Skeletal muscle tissue (tissue), 4 donors: Measurements from ENCODE around the gene ZDHHC9. TPM values are rescaled to one million over a fixed set of nuclear protein-coding genes. Genes with fewer than 3 reads are reported as not detected.

Experiments
- H3K27ac ChIP-seq: one replicate; pipeline ENCODE4 v1.7.0; 2013; ENCODE audit warnings: mild to moderate bottlenecking, low read depth, low read length, inconsistent platforms
- H3K27me3 ChIP-seq, 3 donors: one replicate each; pipeline ENCODE4 v1.7.0; 2013; ENCODE audit warnings: low read length in 3 of 3; ENCODE audit not compliant: control insufficient read depth in 3 of 3, insufficient read depth in 3 of 3
- H3K36me3 ChIP-seq, 3 donors: one replicate each; pipeline ENCODE4 v1.7.0; 2013; ENCODE audit warnings: low read length in 3 of 3; ENCODE audit not compliant: control insufficient read depth in 3 of 3, insufficient read depth in 3 of 3
- H3K4me1 ChIP-seq, 3 donors: one replicate each; pipeline ENCODE4 v1.7.0; 2013; ENCODE audit warnings: low read length in 3 of 3, mild to moderate bottlenecking in 3 of 3; ENCODE audit not compliant: control insufficient read depth in 3 of 3, insufficient read depth in 3 of 3
- H3K4me3 ChIP-seq, 3 donors: one replicate each; pipeline ENCODE4 v1.7.0; 2013; ENCODE audit warnings: low read length in 3 of 3
- H3K9ac ChIP-seq, 3 donors: one replicate each; pipeline ENCODE4 v1.7.0; 2013; ENCODE audit warnings: low read length in 3 of 3, mild to moderate bottlenecking in 3 of 3, moderate library complexity in 2 of 3, low read depth in 1 of 3
- H3K9me3 ChIP-seq, 3 donors: one replicate each; pipeline ENCODE4 v1.7.0; 2013; ENCODE audit warnings: low read length in 3 of 3; ENCODE audit not compliant: control insufficient read depth in 3 of 3
- total RNA-seq: library from RNA; depleted of rRNA; stranded (reverse); fragments of >200 nt; gene quantifications from one replicate; pipeline ENCODE4 v1.2.3, GENCODE V29; 2014
- donor health status: Osteomylitis.

Gene ZDHHC9
- total RNA-seq, 1 donor from 2014 or later = 17.7 TPM

DNA sequence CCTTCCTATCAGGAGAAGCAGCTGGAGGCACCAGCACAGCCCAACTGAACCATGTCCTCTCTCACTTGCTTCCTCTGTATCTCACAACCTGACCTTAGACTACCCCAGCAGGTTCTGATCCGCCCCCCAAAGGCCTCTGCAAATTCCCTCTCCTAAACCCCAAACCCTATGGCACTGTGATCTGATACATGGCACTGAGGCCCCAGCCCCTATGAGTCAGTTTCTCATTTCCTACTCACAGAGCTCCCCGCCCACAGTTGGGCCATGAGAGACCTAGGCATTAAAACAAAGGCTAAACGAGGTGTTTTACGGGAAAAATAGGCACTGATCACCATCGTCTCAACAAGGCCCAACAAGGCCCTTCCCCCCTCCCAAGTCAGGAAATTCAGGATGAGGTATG is 44.8 kb downstream of the ZDHHC9 start:
- H3K9me3 ChIP-seq = no peaks in the 10 kb centered on the region
- no peaks in the 10 kb centered on the region for H3K36me3 ChIP-seq
- no peak overlapping the region for H3K27ac ChIP-seq
- H3K4me1 ChIP-seq = no peaks in the 10 kb centered on the region
- H3K27me3 ChIP-seq = no peaks in the 10 kb centered on the region
- H3K9ac ChIP-seq = no peak overlapping the region
- H3K4me3 ChIP-seq = no peak overlapping the region

DNA sequence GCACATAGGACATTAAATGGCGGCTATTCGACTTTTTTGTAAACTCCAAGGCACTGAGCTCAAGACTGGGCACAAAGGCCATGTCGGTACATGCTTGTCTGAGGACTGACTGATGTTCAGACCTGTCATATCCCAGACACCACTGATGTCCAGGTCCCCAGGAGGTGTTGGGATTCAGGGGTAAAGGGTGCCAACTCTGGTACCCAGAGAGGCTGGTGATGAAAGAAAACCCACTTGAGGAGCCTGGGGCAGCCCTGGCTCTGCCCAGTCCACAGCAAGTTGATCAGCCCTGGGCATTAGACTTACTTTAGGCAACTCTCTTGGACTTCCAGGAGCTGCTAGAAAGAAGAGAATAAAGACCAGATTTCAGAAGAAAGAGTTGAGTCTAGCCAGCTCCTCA is 45.2 kb downstream of the ZDHHC9 start:
- H3K9me3 ChIP-seq = no peaks in the 10 kb centered on the region
- no peak overlapping the region for H3K4me3 ChIP-seq
- no peaks in the 10 kb centered on the region for H3K27me3 ChIP-seq
- H3K27ac ChIP-seq = no peak overlapping the region
- H3K9ac ChIP-seq = no peak overlapping the region
- H3K4me1 ChIP-seq = no peaks in the 10 kb centered on the region
- no peaks in the 10 kb centered on the region for H3K36me3 ChIP-seq

- Histone ChIP-seq H3K27ac (no peak overlapping the region), H3K9me3 (no peaks in the 10 kb centered on the region), H3K9ac (no peak overlapping the region), H3K27me3 (peaks cover 0 to 4% (median 0%) of the 10 kb centered on the region in 3 donors), H3K4me3 (no peak overlapping the region), H3K36me3 (no peaks in the 10 kb centered on the region), H3K4me1 (no peaks in the 10 kb centered on the region)
Measured at GRCh38 chrX:129797251-129797906, 46.3 kb downstream of the ZDHHC9 start.

DNA sequence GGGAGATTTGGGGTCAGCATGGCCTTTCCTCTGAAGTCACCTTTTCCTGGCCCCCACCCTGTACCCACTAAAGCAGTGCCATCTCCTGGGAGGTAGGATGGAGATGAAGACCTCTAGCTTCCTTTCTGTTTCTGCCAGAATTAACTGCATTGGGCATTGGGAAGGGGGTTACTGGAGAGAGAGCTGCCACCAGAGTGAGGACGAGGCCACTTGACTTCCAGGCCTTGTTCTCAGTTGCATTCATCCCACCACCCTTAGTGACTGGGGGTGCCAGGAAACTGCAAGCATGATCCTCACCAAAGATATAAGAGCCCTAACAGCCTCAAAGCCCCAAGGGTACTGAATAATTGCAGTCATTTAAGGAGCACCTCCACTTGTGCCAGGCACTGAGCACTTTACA is 48.1 kb downstream of the ZDHHC9 start:
- no peak overlapping the region for H3K4me3 ChIP-seq
- H3K27me3 ChIP-seq = peaks cover 0 to 4% (median 0%) of the 10 kb centered on the region in 3 donors
- H3K4me1 ChIP-seq = no peaks in the 10 kb centered on the region
- H3K36me3 ChIP-seq = no peaks in the 10 kb centered on the region
- no peaks in the 10 kb centered on the region for H3K9me3 ChIP-seq
- H3K9ac ChIP-seq = no peak overlapping the region
- no peak overlapping the region for H3K27ac ChIP-seq

- peaks cover 0 to 4% (median 0%) of the 10 kb centered on the region in 3 donors for H3K27me3 ChIP-seq
- H3K27ac ChIP-seq = no peak overlapping the region
- H3K36me3 ChIP-seq = no peaks in the 10 kb centered on the region
- no peak overlapping the region for H3K9ac ChIP-seq
- H3K9me3 ChIP-seq = no peaks in the 10 kb centered on the region
- no peak overlapping the region for H3K4me3 ChIP-seq
- H3K4me1 ChIP-seq = no peaks in the 10 kb centered on the region
Measured at GRCh38 chrX:129793604-129794191, 50.0 kb downstream of the ZDHHC9 start.

DNA sequence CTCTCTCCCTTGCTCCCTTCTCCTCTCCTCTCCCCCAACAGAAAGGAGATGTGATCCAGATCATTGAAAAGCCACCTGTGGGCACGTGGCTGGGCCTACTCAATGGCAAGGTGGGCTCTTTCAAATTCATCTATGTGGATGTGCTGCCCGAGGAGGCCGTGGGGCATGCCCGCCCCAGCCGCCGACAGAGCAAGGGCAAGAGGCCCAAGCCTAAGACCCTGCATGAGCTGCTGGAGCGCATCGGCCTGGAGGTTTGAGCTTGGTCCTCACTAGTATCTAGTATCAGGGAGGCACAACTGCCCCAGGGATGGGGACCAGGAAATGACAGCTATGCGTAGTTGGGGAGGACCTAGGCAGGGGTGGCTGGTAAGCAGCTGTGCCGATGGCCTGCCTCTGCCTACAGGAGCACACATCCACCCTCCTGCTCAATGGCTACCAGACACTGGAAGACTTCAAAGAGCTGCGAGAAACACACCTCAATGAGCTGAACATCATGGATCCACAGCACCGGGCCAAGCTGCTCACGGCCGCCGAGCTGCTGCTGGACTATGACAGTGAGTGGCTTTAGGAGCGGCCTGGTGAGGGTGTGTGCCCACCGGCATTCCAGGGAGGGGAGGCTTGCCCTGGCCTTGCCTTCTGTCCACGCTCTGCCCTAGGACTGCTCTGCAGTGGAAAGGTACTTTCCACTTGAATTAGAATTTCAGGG is 50.9 kb downstream of the ZDHHC9 start:
- Histone ChIP-seq H3K27me3 (peaks cover 0 to 4% (median 0%) of the 10 kb centered on the region in 3 donors), H3K27ac (no peak overlapping the region), H3K4me3 (no peak overlapping the region), H3K9me3 (no peaks in the 10 kb centered on the region), H3K36me3 (no peaks in the 10 kb centered on the region), H3K4me1 (no peaks in the 10 kb centered on the region), H3K9ac (no peak overlapping the region)

- Histone ChIP-seq H3K36me3 (no peaks in the 10 kb centered on the region), H3K4me3 (no peak overlapping the region), H3K27me3 (peaks cover 0 to 4% (median 0%) of the 10 kb centered on the region in 3 donors), H3K9me3 (no peaks in the 10 kb centered on the region), H3K27ac (no peak overlapping the region), H3K4me1 (no peaks in the 10 kb centered on the region), H3K9ac (no peak overlapping the region)
Measured at GRCh38 chrX:129791961-129792570, 51.6 kb downstream of the ZDHHC9 start.

- Histone ChIP-seq H3K4me1 (no peaks in the 10 kb centered on the region), H3K9ac (no peak overlapping the region), H3K4me3 (no peak overlapping the region), H3K27ac (no peak overlapping the region), H3K27me3 (peaks cover 0 to 4% (median 0%) of the 10 kb centered on the region in 3 donors), H3K9me3 (no peaks in the 10 kb centered on the region), H3K36me3 (no peaks in the 10 kb centered on the region)
Measured at GRCh38 chrX:129791336-129791735, 52.4 kb downstream of the ZDHHC9 start.

- Histone ChIP-seq H3K36me3 (no peaks in the 10 kb centered on the region), H3K27me3 (peaks cover 0 to 4% (median 0%) of the 10 kb centered on the region in 3 donors)
Measured at GRCh38 chrX:129790808-129791207, 52.9 kb downstream of the ZDHHC9 start.

DNA sequence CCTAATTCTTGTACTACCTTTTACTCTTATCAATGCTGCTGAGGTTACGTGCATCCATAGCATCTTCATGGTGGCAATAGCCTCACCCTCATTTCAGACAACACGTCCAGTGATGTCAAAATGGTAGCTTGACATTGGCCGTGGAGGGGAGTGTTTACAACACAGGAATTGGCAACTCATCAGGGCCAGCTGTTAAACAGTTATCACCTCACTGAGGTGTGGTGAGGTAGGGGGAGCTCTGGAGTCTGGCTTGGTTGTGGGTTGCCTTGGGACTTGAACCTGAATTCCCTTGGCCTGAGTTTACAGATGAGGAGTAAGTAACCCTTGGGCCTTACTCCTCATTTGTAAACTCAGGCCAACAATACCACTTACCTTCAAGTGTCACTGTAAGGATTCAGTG is 53.5 kb downstream of the ZDHHC9 start:
- H3K4me1 ChIP-seq = no peaks in the 10 kb centered on the region
- H3K27ac ChIP-seq = no peak overlapping the region
- H3K9ac ChIP-seq = no peak overlapping the region
- H3K4me3 ChIP-seq = no peak overlapping the region
- H3K9me3 ChIP-seq = no peaks in the 10 kb centered on the region
- H3K36me3 ChIP-seq = no peaks in the 10 kb centered on the region
- peaks cover 0 to 4% (median 0%) of the 10 kb centered on the region in 3 donors for H3K27me3 ChIP-seq

More at GRCh38 chrX:129790808-129791207, 52.9 kb downstream of the ZDHHC9 start:
- H3K4me3 ChIP-seq = no peak overlapping the region
- H3K27ac ChIP-seq = no peak overlapping the region
- H3K9me3 ChIP-seq = no peaks in the 10 kb centered on the region
- no peak overlapping the region for H3K9ac ChIP-seq
- H3K4me1 ChIP-seq = no peaks in the 10 kb centered on the region
